ENCODE results near the gene FAAP20.

The FAAP20 gene

GRCh38 chr1:2202843-2203601, 8.4 kb upstream of the FAAP20 start:
- Histone ChIP-seq H3K9me3 (ENCODE audit: control insufficient read depth in 1 of 2, low read length in 2 of 2) (no peaks in the 10 kb centered on the region), H3K36me3 (ENCODE audit: control insufficient read depth in 1 of 2, insufficient read depth in 2 of 2, low read length in 2 of 2) (no peaks in the 10 kb centered on the region), H3K9ac (ENCODE audit: low read depth in 1 of 2, low read length in 2 of 2) (no peak overlapping the region), H3K27me3 (ENCODE audit: control insufficient read depth in 1 of 2, insufficient read depth in 2 of 2, low read length in 2 of 2) (no peaks in the 10 kb centered on the region), H3K4me3 (ENCODE audit: low read depth in 1 of 2, low read length in 2 of 2) (no peak overlapping the region), H3K27ac (ENCODE audit: low read depth, low read length) (no peak overlapping the region), H3K4me1 (ENCODE audit: control insufficient read depth in 1 of 2, insufficient read depth in 2 of 2, low read length in 2 of 2) (peaks cover 19 to 44% of the 10 kb centered on the region in 2 donors)

- no peaks in the 10 kb centered on the region for H3K36me3 ChIP-seq (ENCODE audit: control insufficient read depth in 1 of 2, insufficient read depth in 2 of 2, low read length in 2 of 2)
- peaks cover 19 to 38% of the 10 kb centered on the region in 2 donors for H3K4me1 ChIP-seq (ENCODE audit: control insufficient read depth in 1 of 2, insufficient read depth in 2 of 2, low read length in 2 of 2)
- no peak overlapping the region for H3K4me3 ChIP-seq (ENCODE audit: low read depth in 1 of 2, low read length in 2 of 2)
- no peak overlapping the region for H3K9ac ChIP-seq (ENCODE audit: low read depth in 1 of 2, low read length in 2 of 2)
- H3K27ac ChIP-seq (ENCODE audit: low read depth, low read length), result no peak overlapping the region
- no peaks in the 10 kb centered on the region for H3K27me3 ChIP-seq (ENCODE audit: control insufficient read depth in 1 of 2, insufficient read depth in 2 of 2, low read length in 2 of 2)
- no peaks in the 10 kb centered on the region for H3K9me3 ChIP-seq (ENCODE audit: control insufficient read depth in 1 of 2, low read length in 2 of 2)
These were observed 7.5 kb upstream of the FAAP20 start for GRCh38 chr1:2202008-2202575.

GRCh38 chr1:2201062-2201461, 6.5 kb upstream of the FAAP20 start:
- Histone ChIP-seq H3K9me3 (ENCODE audit: control insufficient read depth in 1 of 2, low read length in 2 of 2) (no peaks in the 10 kb centered on the region), H3K27ac (ENCODE audit: low read depth, low read length) (no peak overlapping the region), H3K36me3 (ENCODE audit: control insufficient read depth in 1 of 2, insufficient read depth in 2 of 2, low read length in 2 of 2) (no peaks in the 10 kb centered on the region), H3K27me3 (ENCODE audit: control insufficient read depth in 1 of 2, insufficient read depth in 2 of 2, low read length in 2 of 2) (no peaks in the 10 kb centered on the region), H3K4me1 (ENCODE audit: control insufficient read depth in 1 of 2, insufficient read depth in 2 of 2, low read length in 2 of 2) (peaks cover 18 to 31% of the 10 kb centered on the region in 2 donors), H3K4me3 (ENCODE audit: low read depth in 1 of 2, low read length in 2 of 2) (no peak overlapping the region), H3K9ac (ENCODE audit: low read depth in 1 of 2, low read length in 2 of 2) (no peak overlapping the region)

DNA sequence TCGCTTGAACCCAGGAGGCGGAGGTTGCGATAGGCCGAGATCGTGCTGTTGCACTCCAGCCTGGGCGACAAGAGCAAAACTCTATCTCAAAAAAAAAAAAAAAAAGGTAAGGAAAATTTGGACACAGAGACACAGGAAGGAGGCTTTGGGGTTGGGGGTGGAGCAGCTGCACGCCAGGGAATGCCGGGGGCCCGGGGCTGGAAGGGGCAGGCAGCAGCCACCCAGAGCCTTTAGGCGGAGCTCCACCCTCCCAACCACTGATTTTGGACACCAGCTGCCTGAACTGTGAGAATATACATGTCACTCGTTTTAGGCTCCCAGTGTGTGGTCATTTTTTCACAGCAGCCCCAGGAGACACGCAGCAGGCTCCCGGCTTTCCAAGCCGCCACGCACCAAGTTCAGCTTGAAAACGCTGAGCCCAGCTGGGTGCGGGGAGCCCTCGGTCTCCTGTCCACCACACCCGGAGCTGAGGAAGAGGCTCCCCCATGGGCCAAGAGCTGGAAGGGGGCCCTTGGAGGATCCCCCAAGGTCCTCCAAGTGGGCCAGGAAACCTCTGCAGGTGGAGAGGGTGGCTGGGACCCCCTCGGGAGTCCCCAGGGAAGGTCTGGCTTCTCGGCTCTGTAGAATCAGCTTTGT, 5.9 kb upstream of the FAAP20 start:
- Histone ChIP-seq H3K4me1 (ENCODE audit: control insufficient read depth in 1 of 2, insufficient read depth in 2 of 2, low read length in 2 of 2) (peaks cover 15 to 29% of the 10 kb centered on the region in 2 donors), H3K9me3 (ENCODE audit: control insufficient read depth in 1 of 2, low read length in 2 of 2) (no peaks in the 10 kb centered on the region), H3K4me3 (ENCODE audit: low read depth in 1 of 2, low read length in 2 of 2) (no peak overlapping the region)

DNA sequence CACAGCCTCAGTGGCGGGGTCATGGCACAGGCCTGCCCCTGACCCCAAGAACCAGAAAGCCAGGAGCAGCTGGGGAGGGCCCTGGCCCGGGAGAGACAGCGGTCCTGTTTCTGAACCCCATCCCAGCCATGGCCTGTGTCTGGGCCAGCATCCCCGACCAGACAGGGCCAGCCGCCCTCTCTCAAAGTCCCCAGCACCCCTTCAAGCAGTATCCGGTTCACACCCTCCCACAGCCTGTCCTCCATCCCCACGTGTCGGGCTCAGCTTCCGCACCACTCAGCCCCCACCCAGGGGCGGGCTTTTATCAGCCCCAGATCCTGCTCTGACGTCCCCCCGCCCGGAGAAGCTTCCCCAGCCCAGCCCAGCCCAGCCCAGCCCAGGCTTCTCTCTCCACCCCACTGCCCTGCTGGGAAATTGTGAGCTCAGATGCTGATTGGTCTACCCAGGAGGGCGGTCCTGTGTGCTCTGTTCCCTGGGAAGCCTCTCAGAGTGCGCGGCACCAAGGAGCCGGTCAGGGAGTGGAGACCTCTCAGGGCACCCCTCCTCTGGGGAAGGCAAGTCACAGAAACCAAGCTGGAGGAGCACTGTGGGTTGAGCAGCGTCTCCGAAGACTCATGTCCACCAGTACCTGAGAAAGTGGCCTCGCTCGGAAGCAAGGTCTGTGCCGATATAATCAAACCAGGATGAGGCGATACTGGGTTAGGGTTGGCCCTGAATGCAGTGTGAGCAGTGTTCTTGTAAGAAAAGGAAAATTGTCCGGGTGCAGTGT, 4.7 kb upstream of the FAAP20 start:
- Histone ChIP-seq H3K27me3 (ENCODE audit: control insufficient read depth in 1 of 2, insufficient read depth in 2 of 2, low read length in 2 of 2) (no peaks in the 10 kb centered on the region), H3K9ac (ENCODE audit: low read depth in 1 of 2, low read length in 2 of 2) (peak overlapping the region; percentile 48 to 92), H3K9me3 (ENCODE audit: control insufficient read depth in 1 of 2, low read length in 2 of 2) (no peaks in the 10 kb centered on the region), H3K4me1 (ENCODE audit: control insufficient read depth in 1 of 2, insufficient read depth in 2 of 2, low read length in 2 of 2) (peaks cover 18 to 26% of the 10 kb centered on the region in 2 donors), H3K27ac (ENCODE audit: low read depth, low read length) (peak overlapping the region; percentile 68), H3K36me3 (ENCODE audit: control insufficient read depth in 1 of 2, insufficient read depth in 2 of 2, low read length in 2 of 2) (no peaks in the 10 kb centered on the region), H3K4me3 (ENCODE audit: low read depth in 1 of 2, low read length in 2 of 2) (peak overlapping the region; percentile 80 to 86)

More for the DNA sequence above, 5.9 kb upstream of the FAAP20 start:
- Histone ChIP-seq H3K36me3 (ENCODE audit: control insufficient read depth in 1 of 2, insufficient read depth in 2 of 2, low read length in 2 of 2) (no peaks in the 10 kb centered on the region), H3K27ac (ENCODE audit: low read depth, low read length) (no peak overlapping the region), H3K27me3 (ENCODE audit: control insufficient read depth in 1 of 2, insufficient read depth in 2 of 2, low read length in 2 of 2) (no peaks in the 10 kb centered on the region), H3K9ac (ENCODE audit: low read depth in 1 of 2, low read length in 2 of 2) (no peak overlapping the region)

- Histone ChIP-seq H3K9me3 (ENCODE audit: control insufficient read depth in 1 of 2, low read length in 2 of 2) (no peaks in the 10 kb centered on the region), H3K27ac (ENCODE audit: low read depth, low read length) (peak overlapping the region; percentile 68), H3K9ac (ENCODE audit: low read depth in 1 of 2, low read length in 2 of 2) (peak overlapping the region; percentile 7 to 41), H3K27me3 (ENCODE audit: control insufficient read depth in 1 of 2, insufficient read depth in 2 of 2, low read length in 2 of 2) (no peaks in the 10 kb centered on the region), H3K4me3 (ENCODE audit: low read depth in 1 of 2, low read length in 2 of 2) (peak overlapping the region in 1 of 2 donors; percentile 36), H3K36me3 (ENCODE audit: control insufficient read depth in 1 of 2, insufficient read depth in 2 of 2, low read length in 2 of 2) (no peaks in the 10 kb centered on the region), H3K4me1 (ENCODE audit: control insufficient read depth in 1 of 2, insufficient read depth in 2 of 2, low read length in 2 of 2) (peaks cover 22 to 24% of the 10 kb centered on the region in 2 donors)
These were observed 4.0 kb upstream of the FAAP20 start for GRCh38 chr1:2198571-2198970.

DNA sequence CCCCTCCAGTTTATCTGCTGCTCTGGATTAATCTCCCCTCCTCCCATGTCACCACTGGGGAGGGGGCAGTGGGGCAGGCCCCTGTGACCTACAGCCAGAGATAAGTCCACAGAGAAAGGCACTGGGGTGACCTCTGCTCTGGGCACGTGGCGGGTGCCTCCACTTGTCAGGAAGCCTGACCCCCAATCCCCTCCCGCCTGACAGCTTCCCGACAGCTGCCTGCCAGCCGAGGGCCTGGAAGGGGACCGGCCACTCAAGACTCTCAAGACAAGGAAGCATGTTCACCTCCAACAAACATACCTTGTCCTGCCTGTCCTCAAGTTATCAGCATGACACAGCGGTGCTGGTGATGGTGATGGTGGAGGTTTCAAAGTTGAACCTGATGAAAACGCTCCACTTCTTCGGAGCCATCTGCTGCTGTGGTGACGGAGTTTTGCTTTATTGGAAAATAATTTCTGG, 3.2 kb upstream of the FAAP20 start:
- Histone ChIP-seq H3K9me3 (ENCODE audit: control insufficient read depth in 1 of 2, low read length in 2 of 2) (no peaks in the 10 kb centered on the region), H3K9ac (ENCODE audit: low read depth in 1 of 2, low read length in 2 of 2) (no peak overlapping the region), H3K36me3 (ENCODE audit: control insufficient read depth in 1 of 2, insufficient read depth in 2 of 2, low read length in 2 of 2) (no peaks in the 10 kb centered on the region), H3K4me1 (ENCODE audit: control insufficient read depth in 1 of 2, insufficient read depth in 2 of 2, low read length in 2 of 2) (peaks cover 22 to 30% of the 10 kb centered on the region in 2 donors), H3K27ac (ENCODE audit: low read depth, low read length) (no peak overlapping the region), H3K27me3 (ENCODE audit: control insufficient read depth in 1 of 2, insufficient read depth in 2 of 2, low read length in 2 of 2) (no peaks in the 10 kb centered on the region), H3K4me3 (ENCODE audit: low read depth in 1 of 2, low read length in 2 of 2) (no peak overlapping the region)

DNA sequence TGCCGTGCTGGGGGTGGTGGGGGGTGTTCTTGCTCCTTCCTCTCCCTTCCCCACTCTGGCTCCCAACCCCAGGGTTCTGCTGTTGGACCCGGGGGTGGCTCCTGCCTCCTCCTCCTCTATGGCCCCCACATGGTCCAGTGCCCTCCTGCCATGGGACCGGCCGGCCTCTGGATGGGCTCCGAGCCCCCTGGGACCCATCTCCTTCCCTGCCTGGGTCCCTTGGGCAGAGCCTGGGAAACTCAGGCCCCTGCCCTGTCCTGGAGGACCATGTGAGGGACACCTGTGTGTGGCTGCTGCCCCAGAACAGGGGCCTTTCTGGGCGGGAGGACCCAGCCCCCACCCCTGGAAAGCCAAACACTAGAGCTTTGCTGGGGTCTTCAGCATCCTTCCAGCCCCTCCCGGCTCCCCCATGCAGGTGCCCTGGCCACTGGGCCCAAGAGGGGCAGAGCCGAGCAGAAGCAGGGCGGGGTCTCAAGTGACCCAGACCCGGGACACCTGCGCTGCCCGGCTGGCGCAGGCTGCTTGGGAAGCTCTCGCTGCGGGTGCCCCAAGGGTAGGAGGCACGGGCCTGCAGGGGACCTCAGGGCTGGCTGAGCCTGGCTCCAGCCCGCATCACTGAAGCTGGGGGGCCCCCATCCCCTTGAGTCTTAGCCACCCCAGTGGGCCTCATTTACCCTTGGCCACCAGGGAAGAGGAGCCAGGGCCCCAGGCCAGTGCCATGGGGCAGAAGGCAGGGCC, 2.5 kb upstream of the FAAP20 start:
- Histone ChIP-seq H3K27ac (ENCODE audit: low read depth, low read length) (no peak overlapping the region), H3K27me3 (ENCODE audit: control insufficient read depth in 1 of 2, insufficient read depth in 2 of 2, low read length in 2 of 2) (no peaks in the 10 kb centered on the region), H3K4me3 (ENCODE audit: low read depth in 1 of 2, low read length in 2 of 2) (no peak overlapping the region), H3K4me1 (ENCODE audit: control insufficient read depth in 1 of 2, insufficient read depth in 2 of 2, low read length in 2 of 2) (peaks cover 22 to 30% of the 10 kb centered on the region in 2 donors), H3K36me3 (ENCODE audit: control insufficient read depth in 1 of 2, insufficient read depth in 2 of 2, low read length in 2 of 2) (no peaks in the 10 kb centered on the region), H3K9me3 (ENCODE audit: control insufficient read depth in 1 of 2, low read length in 2 of 2) (no peaks in the 10 kb centered on the region), H3K9ac (ENCODE audit: low read depth in 1 of 2, low read length in 2 of 2) (no peak overlapping the region)

DNA sequence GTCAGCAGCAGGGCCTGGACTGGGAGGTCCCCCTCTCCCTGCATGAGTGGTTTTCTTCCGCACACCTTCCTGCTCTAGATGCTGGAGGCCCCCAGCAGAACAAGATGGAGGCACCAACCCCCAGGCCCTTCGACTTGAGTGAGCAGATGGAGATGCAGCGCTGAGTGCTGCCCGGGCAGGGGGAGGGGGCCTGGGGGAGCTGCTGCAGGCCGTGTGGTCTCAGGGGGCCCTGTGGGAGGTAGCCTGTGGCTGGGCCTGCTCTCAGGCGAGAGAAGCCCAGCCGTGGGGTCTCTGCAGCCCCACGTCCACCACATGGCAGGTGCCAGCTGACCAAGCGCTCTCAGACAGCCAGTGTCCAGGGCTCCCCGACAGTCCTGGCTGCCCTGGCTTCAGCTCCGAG, 1.2 kb upstream of the FAAP20 start:
- H3K4me1 ChIP-seq (ENCODE audit: control insufficient read depth in 1 of 2, insufficient read depth in 2 of 2, low read length in 2 of 2), result peaks cover 23 to 33% of the 10 kb centered on the region in 2 donors

More for the DNA sequence above, 1.2 kb upstream of the FAAP20 start:
- Histone ChIP-seq H3K27ac (ENCODE audit: low read depth, low read length) (no peak overlapping the region), H3K9me3 (ENCODE audit: control insufficient read depth in 1 of 2, low read length in 2 of 2) (no peaks in the 10 kb centered on the region), H3K9ac (ENCODE audit: low read depth in 1 of 2, low read length in 2 of 2) (peak overlapping the region in 1 of 2 donors; percentile 75), H3K4me3 (ENCODE audit: low read depth in 1 of 2, low read length in 2 of 2) (no peak overlapping the region), H3K27me3 (ENCODE audit: control insufficient read depth in 1 of 2, insufficient read depth in 2 of 2, low read length in 2 of 2) (no peaks in the 10 kb centered on the region), H3K36me3 (ENCODE audit: control insufficient read depth in 1 of 2, insufficient read depth in 2 of 2, low read length in 2 of 2) (no peaks in the 10 kb centered on the region)

Measured in duodenal mucosa (tissue), 2 donors.